Breast epithelium (tissue), 3 donors: ENCODE data around the gene FAM135A.

Experiments used
- POLR2A ChIP-seq: fragments of 450-650 bp; IDR thresholded peaks from one replicate; pipeline ENCODE4 v1.6.1; 2016; ENCODE audit warnings: antibody characterized with exemption, mild to moderate bottlenecking, moderate library complexity
- POLR2AphosphoS5 ChIP-seq, 3 donors: sonication (generic); formaldehyde crosslinking; IDR thresholded peaks; one replicate each; pipeline ENCODE4 v1.6.1; 2017; ENCODE audit warnings: antibody characterized with exemption in 3 of 3
- TF ChIP-seq, protein P1 (sequence below), 3 donors: fragments of 450-650 bp; IDR thresholded peaks; one replicate each; pipeline ENCODE4 v1.5.1; 2016 to 2017; ENCODE audit warnings: antibody characterized with exemption in 3 of 3, mild to moderate bottlenecking in 3 of 3, moderate library complexity in 3 of 3

DNA sequence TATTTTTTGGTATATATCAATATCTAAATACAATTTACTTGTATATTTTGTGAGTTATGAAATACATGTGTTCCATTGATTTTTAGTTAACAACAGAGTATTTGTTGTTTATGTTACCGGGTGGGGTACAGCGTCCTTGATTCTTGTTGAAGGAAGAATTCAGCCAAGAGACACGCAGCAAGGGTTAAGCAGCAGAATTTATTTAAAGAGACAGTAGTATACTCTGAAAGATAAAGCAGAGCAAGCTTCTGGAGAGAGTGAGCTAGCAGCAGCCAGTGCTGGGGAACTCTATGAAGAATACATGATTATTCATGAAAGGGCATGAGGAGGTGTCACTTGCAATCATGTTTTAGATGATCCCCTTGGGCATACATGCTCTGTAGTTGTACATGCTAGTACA is 76.1 kb downstream of the FAM135A start:
- TF ChIP-seq, protein P1, sequence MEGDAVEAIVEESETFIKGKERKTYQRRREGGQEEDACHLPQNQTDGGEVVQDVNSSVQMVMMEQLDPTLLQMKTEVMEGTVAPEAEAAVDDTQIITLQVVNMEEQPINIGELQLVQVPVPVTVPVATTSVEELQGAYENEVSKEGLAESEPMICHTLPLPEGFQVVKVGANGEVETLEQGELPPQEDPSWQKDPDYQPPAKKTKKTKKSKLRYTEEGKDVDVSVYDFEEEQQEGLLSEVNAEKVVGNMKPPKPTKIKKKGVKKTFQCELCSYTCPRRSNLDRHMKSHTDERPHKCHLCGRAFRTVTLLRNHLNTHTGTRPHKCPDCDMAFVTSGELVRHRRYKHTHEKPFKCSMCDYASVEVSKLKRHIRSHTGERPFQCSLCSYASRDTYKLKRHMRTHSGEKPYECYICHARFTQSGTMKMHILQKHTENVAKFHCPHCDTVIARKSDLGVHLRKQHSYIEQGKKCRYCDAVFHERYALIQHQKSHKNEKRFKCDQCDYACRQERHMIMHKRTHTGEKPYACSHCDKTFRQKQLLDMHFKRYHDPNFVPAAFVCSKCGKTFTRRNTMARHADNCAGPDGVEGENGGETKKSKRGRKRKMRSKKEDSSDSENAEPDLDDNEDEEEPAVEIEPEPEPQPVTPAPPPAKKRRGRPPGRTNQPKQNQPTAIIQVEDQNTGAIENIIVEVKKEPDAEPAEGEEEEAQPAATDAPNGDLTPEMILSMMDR (IDR thresholded peaks at IDR 0.05), result no peak
- TF ChIP-seq POLR2A (no peak), POLR2AphosphoS5 (IDR thresholded peaks at IDR 0.05) (no peak)
